Measurements from ENCODE around the gene SEC14L3. TPM values are rescaled to one million over a fixed set of nuclear protein-coding genes. Genes with fewer than 3 reads are reported as not detected.

SEC14L3 gene
- total RNA-seq, 1 donor from 2014 or later, result 1.8 TPM

GRCh38 chr22:30444632-30445437 lies 27.0 kb downstream of the SEC14L3 start:
- Histone ChIP-seq H3K36me3 (no peaks in the 10 kb centered on the region), H3K4me3 (no peak overlapping the region), H3K9me3 (no peaks in the 10 kb centered on the region), H3K27ac (no peak overlapping the region), H3K4me1 (no peaks in the 10 kb centered on the region), H3K27me3 (ENCODE audit: low read depth) (peaks cover 6% of the 10 kb centered on the region)
- DNase-seq (no peak), ATAC-seq (peak; percentile 84 to 88)
- intact Hi-C loops (cut with DNase I), result no loop called here
- peak; percentile 76 for TF ChIP-seq CTCF (IDR thresholded peaks at IDR 0.05)

DNA sequence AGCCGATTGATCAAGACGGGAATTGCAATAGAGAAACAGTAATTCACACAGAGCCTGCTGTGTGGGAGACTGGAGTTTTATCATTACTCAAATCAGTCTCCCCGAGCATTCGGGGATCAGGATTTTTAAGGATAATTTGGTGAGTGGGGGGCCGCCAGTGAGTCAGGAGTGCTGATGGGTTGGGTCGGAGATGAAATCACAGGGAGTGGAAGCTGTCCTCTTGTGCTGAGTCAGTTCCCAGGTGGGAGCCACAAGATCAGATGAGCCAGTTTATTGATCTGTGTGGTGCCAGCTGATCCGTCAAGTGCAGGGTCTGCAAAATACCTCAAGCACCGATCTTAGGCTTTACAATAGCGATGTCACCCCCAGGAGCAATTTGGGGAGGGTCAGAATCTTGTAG lies 30.7 kb downstream of the SEC14L3 start:
- Histone ChIP-seq H3K27me3 (ENCODE audit: low read depth) (peaks cover 9% of the 10 kb centered on the region), H3K27ac (no peak overlapping the region), H3K4me1 (no peaks in the 10 kb centered on the region), H3K4me3 (no peak overlapping the region), H3K9me3 (no peaks in the 10 kb centered on the region), H3K36me3 (no peaks in the 10 kb centered on the region)
- intact Hi-C loops (cut with DNase I), result no loop called here
- TF ChIP-seq CTCF (IDR thresholded peaks at IDR 0.05), result no peak
- no peak for DNase-seq
- ATAC-seq, result no peak

GRCh38 chr22:30439836-30440235 lies 32.0 kb downstream of the SEC14L3 start:
- intact Hi-C loops (cut with DNase I), result no loop called here
- H3K27me3 ChIP-seq (ENCODE audit: low read depth), result peaks cover 9% of the 10 kb centered on the region
- no peaks in the 10 kb centered on the region for H3K9me3 ChIP-seq
- H3K4me1 ChIP-seq, result no peaks in the 10 kb centered on the region
- DNase-seq (no peak), ATAC-seq (no peak)
- H3K36me3 ChIP-seq, result no peaks in the 10 kb centered on the region
- no peak overlapping the region for H3K27ac ChIP-seq
- no peak overlapping the region for H3K4me3 ChIP-seq
- TF ChIP-seq CTCF (IDR thresholded peaks at IDR 0.05), result no peak

DNA sequence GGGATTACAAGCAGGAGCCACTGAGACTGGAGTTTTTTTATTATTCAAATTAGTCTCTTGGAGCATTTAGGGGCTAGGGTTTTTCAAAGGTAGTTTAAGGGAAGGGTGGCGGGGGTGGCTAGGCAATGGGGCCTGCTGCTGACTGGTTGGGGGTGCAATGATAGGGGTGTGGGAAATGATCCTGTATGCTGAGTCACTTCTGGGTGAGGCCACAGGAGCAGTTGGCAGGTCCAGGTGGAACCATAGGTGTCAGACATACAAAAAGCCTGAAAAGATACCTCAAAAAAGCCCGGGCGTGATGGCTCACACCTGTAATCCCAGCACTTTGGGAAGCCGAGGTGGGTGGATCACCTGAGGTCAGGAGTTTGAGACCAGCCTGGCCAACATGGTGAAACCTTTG lies 32.6 kb downstream of the SEC14L3 start:
- Histone ChIP-seq H3K4me1 (no peaks in the 10 kb centered on the region), H3K27ac (no peak overlapping the region), H3K36me3 (no peaks in the 10 kb centered on the region), H3K27me3 (ENCODE audit: low read depth) (peaks cover 6% of the 10 kb centered on the region), H3K4me3 (no peak overlapping the region), H3K9me3 (no peaks in the 10 kb centered on the region)
- ATAC-seq (no peak), DNase-seq (no peak)
- TF ChIP-seq CTCF (IDR thresholded peaks at IDR 0.05), result no peak
- intact Hi-C loops (cut with DNase I), result no loop called here

DNA sequence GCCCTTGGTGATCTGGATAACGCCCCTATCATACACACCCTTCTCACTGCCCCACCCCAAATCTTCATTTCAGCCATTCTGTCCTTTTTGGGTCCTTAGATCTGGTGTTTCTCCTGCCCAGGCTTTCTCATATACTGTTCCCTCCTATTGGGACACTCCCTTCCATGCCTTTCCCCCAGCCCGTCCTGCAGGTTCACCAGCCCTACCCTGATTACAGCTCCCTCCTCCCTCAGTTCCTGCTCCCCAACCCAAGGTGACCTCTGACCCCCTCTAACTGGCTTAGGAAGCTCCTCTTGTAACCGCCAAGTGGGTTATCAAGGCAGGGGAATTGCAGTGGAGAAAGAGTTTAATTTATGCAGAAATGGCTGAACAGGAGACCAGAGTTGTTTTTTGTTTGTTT lies 33.3 kb downstream of the SEC14L3 start:
- no peak for DNase-seq

More for the DNA sequence above, 33.3 kb downstream of the SEC14L3 start:
- intact Hi-C loops (cut with DNase I), result no loop called here
- no peaks in the 10 kb centered on the region for H3K36me3 ChIP-seq
- H3K27ac ChIP-seq, result no peak overlapping the region
- ATAC-seq, result no peak
- no peak overlapping the region for H3K4me3 ChIP-seq
- no peak for TF ChIP-seq CTCF (IDR thresholded peaks at IDR 0.05)
- H3K27me3 ChIP-seq (ENCODE audit: low read depth), result peaks cover 6% of the 10 kb centered on the region
- no peaks in the 10 kb centered on the region for H3K4me1 ChIP-seq
- H3K9me3 ChIP-seq, result no peaks in the 10 kb centered on the region
